ENCODE data around the gene ELP5. TPM values are rescaled to one million over a fixed set of nuclear protein-coding genes. Genes with fewer than 3 reads are reported as not detected.

The ELP5 gene
- total and polyA plus RNA-seq, 2 donors (not counting 1 experiment from before 2014, with no cell fraction given), result 48.0 to 69.9 TPM

DNA sequence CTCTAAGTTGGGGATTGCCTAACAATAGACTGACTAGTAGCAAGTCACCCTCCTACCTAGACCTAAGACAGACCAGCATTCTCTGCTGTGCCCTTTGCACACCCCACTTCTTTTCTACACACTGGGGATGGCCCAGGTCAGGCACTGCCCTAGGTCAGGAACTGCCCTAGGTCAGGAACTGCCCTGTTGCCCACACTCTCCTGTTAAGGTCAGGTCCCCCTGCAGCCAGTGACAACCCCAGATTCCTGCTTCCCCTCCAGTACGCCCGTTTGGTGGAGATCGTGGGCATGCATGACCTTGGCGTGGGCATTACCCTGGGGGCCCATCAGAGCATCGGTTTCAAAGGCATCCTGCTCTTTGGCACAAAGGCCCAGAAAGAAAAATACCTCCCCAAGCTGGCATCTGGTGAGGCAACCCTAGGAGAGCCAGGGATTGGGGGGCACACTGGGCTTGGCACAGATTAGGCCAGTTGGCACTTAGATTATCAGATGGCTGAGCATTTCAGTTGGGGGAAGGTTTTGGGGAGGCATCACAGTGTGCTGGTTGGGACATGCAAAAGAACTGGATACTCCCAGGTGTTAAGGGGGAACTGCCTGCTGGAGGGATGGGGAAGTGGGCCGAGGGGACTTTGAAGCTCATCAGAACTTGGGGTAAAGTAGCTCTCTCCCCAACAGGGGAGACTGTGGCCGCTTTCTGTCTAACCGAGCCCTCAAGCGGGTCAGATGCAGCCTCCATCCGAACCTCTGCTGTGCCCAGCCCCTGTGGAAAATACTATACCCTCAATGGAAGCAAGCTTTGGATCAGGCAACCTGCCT, 30.5 kb upstream of the ELP5 start:
- peaks cover 38% of the 10 kb centered on the region for H3K4me1 Mint-ChIP-seq

More for the DNA sequence above, 30.5 kb upstream of the ELP5 start:
- Histone ChIP-seq H3K9ac (ENCODE audit: low read length) (no peak overlapping the region), H3K27ac (ENCODE audit: low read length in 2 of 2) (no peak overlapping the region), H3K27me3 (replicated peaks in 1 of 4; ENCODE audit: control extremely low read depth in 1 of 4, control insufficient read depth in 3 of 4, insufficient read depth in 4 of 4, low read length in 3 of 4) (no peaks in the 10 kb centered on the region), H2AFZ (ENCODE audit: insufficient read depth, low read depth, low read length, poor library complexity, severe bottlenecking) (no peak overlapping the region), H3K79me2 (ENCODE audit: control insufficient read depth, insufficient read depth, low read length) (peaks cover 7% of the 10 kb centered on the region), H3K9me3 (ENCODE audit: control extremely low read depth in 1 of 3, control insufficient read depth in 2 of 3, insufficient read depth in 1 of 3, low read length in 2 of 3) (no peaks in the 10 kb centered on the region), H3K4me1 (ENCODE audit: control insufficient read depth in 2 of 2, insufficient read depth in 2 of 2, low read length in 2 of 2) (peaks cover 18 to 40% of the 10 kb centered on the region in 2 donors), H3K4me3 (ENCODE audit: control extremely low read depth in 1 of 5, extremely low read depth in 1 of 5, insufficient read depth in 1 of 5, low read depth in 2 of 5, low read length in 4 of 5) (no peak overlapping the region), H4K20me1 (ENCODE audit: control insufficient read depth, insufficient read depth, low read length, poor library complexity, severe bottlenecking) (no peaks in the 10 kb centered on the region), H3K4me2 (replicated peaks; ENCODE audit: low read depth, low read length, poor library complexity, severe bottlenecking) (peak overlapping the region; percentile 94), H3K36me3 (replicated peaks in 1 of 2; ENCODE audit: control extremely low read depth in 1 of 2, control insufficient read depth in 1 of 2, extremely low read depth in 1 of 2, insufficient read depth in 2 of 2, low read length in 1 of 2) (peaks cover 0 to 37% of the 10 kb centered on the region in 2 experiments)
- TF ChIP-seq EZH2 (IDR thresholded peaks at IDR 0.05; ENCODE audit: borderline replicate concordance, insufficient read depth, low read depth, low read length, poor library complexity, severe bottlenecking), result no peak
- TF ChIP-seq, protein P1, sequence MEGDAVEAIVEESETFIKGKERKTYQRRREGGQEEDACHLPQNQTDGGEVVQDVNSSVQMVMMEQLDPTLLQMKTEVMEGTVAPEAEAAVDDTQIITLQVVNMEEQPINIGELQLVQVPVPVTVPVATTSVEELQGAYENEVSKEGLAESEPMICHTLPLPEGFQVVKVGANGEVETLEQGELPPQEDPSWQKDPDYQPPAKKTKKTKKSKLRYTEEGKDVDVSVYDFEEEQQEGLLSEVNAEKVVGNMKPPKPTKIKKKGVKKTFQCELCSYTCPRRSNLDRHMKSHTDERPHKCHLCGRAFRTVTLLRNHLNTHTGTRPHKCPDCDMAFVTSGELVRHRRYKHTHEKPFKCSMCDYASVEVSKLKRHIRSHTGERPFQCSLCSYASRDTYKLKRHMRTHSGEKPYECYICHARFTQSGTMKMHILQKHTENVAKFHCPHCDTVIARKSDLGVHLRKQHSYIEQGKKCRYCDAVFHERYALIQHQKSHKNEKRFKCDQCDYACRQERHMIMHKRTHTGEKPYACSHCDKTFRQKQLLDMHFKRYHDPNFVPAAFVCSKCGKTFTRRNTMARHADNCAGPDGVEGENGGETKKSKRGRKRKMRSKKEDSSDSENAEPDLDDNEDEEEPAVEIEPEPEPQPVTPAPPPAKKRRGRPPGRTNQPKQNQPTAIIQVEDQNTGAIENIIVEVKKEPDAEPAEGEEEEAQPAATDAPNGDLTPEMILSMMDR (IDR thresholded peaks at IDR 0.05), result no peak
- intact Hi-C loops (cut with micrococcal nuclease), result loop anchor here (1.0 to 2.0 kb wide), 2 partner anchors 59 to 75 kb away; no protein-coding TSS in a partner anchor
- Mint-ChIP-seq H3K27ac (peak overlapping the region; percentile 93), H3K9me3 (ENCODE audit: insufficient read depth) (no peaks in the 10 kb centered on the region), H3K27me3 (no peaks in the 10 kb centered on the region), H3K4me3 (peak overlapping the region; percentile 97)
- CTCF ChIA-PET, result interaction anchor here (0.9 to 3.8 kb wide), 15 partner anchors 8 to 216 kb away, joined by 3 to 47 read pairs (median 5); partner anchors contain the start of genes ACAP1, DVL2, GABARAP and PHF23
- ATAC-seq (ENCODE audit: low read depth) (no peak), DNase-seq (no peak)
- 89% methylated on average over 9 of the region's 10 CpGs for WGBS (ENCODE audit: insufficient coverage)
- POLR2A ChIA-PET, result interaction anchor here (2.1 to 9.1 kb wide), 2 partner anchors 16 to 30 kb away, joined by 7 to 157 read pairs; partner anchors contain the start of genes CTDNEP1, DVL2, ELP5 and GABARAP

Data from B cell (primary cell).